ENCODE measurements around the gene S1PR2.

GRCh38 chr19:10254244-10254643 is 23.1 kb upstream of the S1PR2 start:
- TF ChIP-seq POLR2A (IDR thresholded peaks at IDR 0.05) (no peak), CTCF (IDR thresholded peaks at IDR 0.05) (no peak), POLR2AphosphoS5 (IDR thresholded peaks at IDR 0.05) (no peak)

All from breast epithelium (tissue), 3 donors.